B cell (primary cell): Measurements from ENCODE around the gene NAA80. TPM values are rescaled to one million over a fixed set of nuclear protein-coding genes. Genes with fewer than 3 reads are reported as not detected.

Source experiments
- ATAC-seq: fragments of 200-7000 bp; cut with Tn5 transposase; one replicate; pipeline ENCODE4 v1.10.0; 2021; ENCODE audit warnings: low read depth, mild to moderate bottlenecking, moderate number of reproducible peaks, moderate library complexity
- CTCF ChIA-PET: fragments of 350-600 bp; sonication (Branson Sonifier 250); formaldehyde crosslinking; loops from one replicate; lab custom pipeline; 2021; ENCODE audit warnings: antibody characterized with exemption, inconsistent platforms; lab: Charles Lee
- POLR2A ChIA-PET: fragments of 350-600 bp; sonication (Branson Sonifier 250); formaldehyde crosslinking; loops from one replicate; lab custom pipeline; 2021; ENCODE audit warnings: antibody characterized with exemption; lab: Charles Lee
- DNase-seq: peaks from one replicate; pipeline ENCODE4 v3.0.0; 2013
- H2AFZ ChIP-seq: 2 replicates; pipeline ENCODE4 v1.6.1; 2012; ENCODE audit warnings: mild to moderate bottlenecking, low read depth, low read length; ENCODE audit not compliant: insufficient read depth, poor library complexity, severe bottlenecking
- H3K27ac ChIP-seq, 2 donors: 1 replicate in 1 of 2; 2 replicates in 1 of 2; pipeline ENCODE4 v1.5.1; 2012 to 2013; ENCODE audit warnings: low read length in 2 of 2, mild to moderate bottlenecking in 2 of 2, moderate library complexity in 1 of 2
- H3K27me3 ChIP-seq, 4 experiments: fragments of 200-600 bp in 1 of 4; sonication (generic) in 1 of 4; replicated peaks in 1 of 4; 1 replicate in 2 of 4; 2 replicates in 2 of 4; pipeline versions ENCODE4 v1.6.1 to v1.7.0; 2013 to 2016; ENCODE audit warnings: low read length in 3 of 4, mild to moderate bottlenecking in 2 of 4, mixed read lengths in 1 of 4, moderate library complexity in 1 of 4; ENCODE audit not compliant: insufficient read depth in 4 of 4, control insufficient read depth in 3 of 4; ENCODE audit errors: control extremely low read depth in 1 of 4
- H3K36me3 ChIP-seq, 2 experiments: replicated peaks in 1 of 2; 1 replicate in 1 of 2; 2 replicates in 1 of 2; pipeline versions ENCODE4 v1.6.1 to v1.7.1; 2013; ENCODE audit warnings: low read length in 1 of 2; ENCODE audit not compliant: insufficient read depth in 2 of 2, control insufficient read depth in 1 of 2; ENCODE audit errors: control extremely low read depth in 1 of 2, extremely low read depth in 1 of 2
- H3K4me1 ChIP-seq, 2 donors: fragments of 200-600 bp in 1 of 2; sonication (generic) in 1 of 2; 1 replicate in 1 of 2; 2 replicates in 1 of 2; pipeline versions ENCODE4 v1.5.1 to v1.6.1; 2013 to 2017; ENCODE audit warnings: low read length in 2 of 2; ENCODE audit not compliant: control insufficient read depth in 2 of 2, insufficient read depth in 2 of 2
- H3K4me2 ChIP-seq: replicated peaks from 2 replicates; pipeline ENCODE3; 2012; ENCODE audit warnings: mild to moderate bottlenecking, low read depth, low read length; ENCODE audit not compliant: poor library complexity, severe bottlenecking
- H3K4me3 ChIP-seq, 5 experiments: fragments of 200-600 bp in 1 of 5; sonication (generic) in 1 of 5; 1 replicate in 3 of 5; 2 replicates in 2 of 5; pipeline versions ENCODE4 v1.5.1 to v1.7.0; 2011 to 2016; ENCODE audit warnings: low read length in 4 of 5, mild to moderate bottlenecking in 4 of 5, low read depth in 2 of 5, control low read depth in 1 of 5, moderate library complexity in 1 of 5; ENCODE audit not compliant: insufficient read depth in 1 of 5; ENCODE audit errors: control extremely low read depth in 1 of 5, extremely low read depth in 1 of 5
- H3K79me2 ChIP-seq: fragments of 200-600 bp; sonication (generic); one replicate; pipeline ENCODE4 v1.6.0; 2016; ENCODE audit warnings: low read length; ENCODE audit not compliant: control insufficient read depth, insufficient read depth
- H3K9ac ChIP-seq: fragments of 200-600 bp; sonication (generic); 2 replicates; pipeline ENCODE4 v1.6.1; 2017; ENCODE audit warnings: mild to moderate bottlenecking, low read length, moderate library complexity
- H3K9me3 ChIP-seq, 3 donors: one replicate each; pipeline versions ENCODE4 v1.6.1 to v1.7.1; 2013; ENCODE audit warnings: low read length in 2 of 3; ENCODE audit not compliant: control insufficient read depth in 2 of 3, insufficient read depth in 1 of 3; ENCODE audit errors: control extremely low read depth in 1 of 3
- H4K20me1 ChIP-seq: 2 replicates; pipeline ENCODE4 v1.6.0; 2012; ENCODE audit warnings: mild to moderate bottlenecking, low read length; ENCODE audit not compliant: insufficient read depth, control insufficient read depth, poor library complexity, severe bottlenecking
- H3K27ac Mint-ChIP-seq: one replicate; pipeline ENCODE4 v1.8.0; 2021; ENCODE audit warnings: mixed read lengths
- H3K27me3 Mint-ChIP-seq: one replicate; pipeline ENCODE4 v1.8.0; 2021; ENCODE audit warnings: mixed read lengths
- H3K4me1 Mint-ChIP-seq: one replicate; pipeline ENCODE4 v1.8.0; 2021; ENCODE audit warnings: mixed read lengths
- H3K4me3 Mint-ChIP-seq: one replicate; pipeline ENCODE4 v1.8.0; 2021; ENCODE audit warnings: mixed read lengths
- H3K9me3 Mint-ChIP-seq: one replicate; pipeline ENCODE4 v1.8.0; 2022; ENCODE audit warnings: mixed read lengths; ENCODE audit not compliant: insufficient read depth
- CTCF ChIP-seq: fragments of 200-600 bp; IDR thresholded peaks from one replicate; pipeline ENCODE4 v1.8.0; 2022; ENCODE audit warnings: antibody characterized with exemption, mild to moderate bottlenecking
- EZH2 ChIP-seq: IDR thresholded peaks from 2 replicates; pipeline ENCODE4 v1.6.1; 2012; ENCODE audit warnings: borderline replicate concordance, low read depth, mild to moderate bottlenecking, moderate library complexity, low read length; ENCODE audit not compliant: insufficient read depth, poor library complexity, severe bottlenecking
- WGBS: methylation state at CpG from one replicate; pipeline ENCODE4 v1.1.5; 2013; ENCODE audit warnings: missing lambda C conversion rate; ENCODE audit not compliant: insufficient coverage; 5-methylcytosine and 5-hydroxymethylcytosine counted together
- intact Hi-C: fragments of 100-400 bp; cut with micrococcal nuclease; formaldehyde crosslinking; loops from one replicate; pipeline ENCODE4 v1.10.0; 2022
- polyA plus RNA-seq: library from polyadenylated mRNA; depleted of rRNA; stranded (reverse); fragments of >200 nt; gene quantifications from 2 replicates; pipeline ENCODE4 v1.2.3, GENCODE V29; 2012
- total RNA-seq, 2 donors: library from RNA; stranded (reverse); fragments of 120-200 nt in 1 of 2; gene quantifications; 1 replicate in 1 of 2; 2 replicates in 1 of 2; pipeline versions ENCODE4 v1.2.3 to v1.2.4, GENCODE V29; 2013 to 2022

NAA80 gene
- total and polyA plus RNA-seq, 2 donors (not counting 1 experiment from before 2014, with no cell fraction given), result 37.8 to 49.0 TPM

- no peak overlapping the region for H3K4me2 ChIP-seq
Measured at GRCh38 chr3:50325497-50326181, 26.4 kb upstream of the NAA80 start.

More at GRCh38 chr3:50325497-50326181, 26.4 kb upstream of the NAA80 start:
- no peaks in the 10 kb centered on the region for H3K27me3 ChIP-seq
- WGBS, result 96% methylated on average over 6 of the region's 11 CpGs
- H3K27ac ChIP-seq, result no peak overlapping the region
- peaks cover 11% of the 10 kb centered on the region for H4K20me1 ChIP-seq
- peaks cover 26% of the 10 kb centered on the region for H3K79me2 ChIP-seq
- no peak overlapping the region for H3K4me3 ChIP-seq
- Mint-ChIP-seq H3K9me3 (no peaks in the 10 kb centered on the region), H3K4me1 (peaks cover 34% of the 10 kb centered on the region), H3K4me3 (peak overlapping the region; percentile 26), H3K27ac (no peak overlapping the region), H3K27me3 (no peaks in the 10 kb centered on the region)
- DNase-seq, result no peak
- H3K4me1 ChIP-seq, result peaks cover 20 to 36% of the 10 kb centered on the region in 2 donors
- intact Hi-C loops, result no loop called here
- TF ChIP-seq EZH2 (no peak), CTCF (no peak)
- H3K9me3 ChIP-seq, result peaks cover 0 to 3% (median 0%) of the 10 kb centered on the region in 3 donors
- no peak overlapping the region for H3K9ac ChIP-seq
- ChIA-PET POLR2A (interaction anchor here (1.2 to 2.9 kb wide), 2 partner anchors 11 to 12 kb away, joined by 3 to 16 read pairs; no protein-coding TSS in a partner anchor), CTCF (interaction anchor here (1.5 to 3.4 kb wide), 7 partner anchors 10 to 99 kb away, joined by 4 to 28 read pairs (median 11); partner anchors contain the start of genes HYAL3, IFRD2 and NAA80)
- ATAC-seq, result no peak
- no peak overlapping the region for H2AFZ ChIP-seq
- peaks cover 0 to 33% of the 10 kb centered on the region in 2 experiments for H3K36me3 ChIP-seq
